SK-N-MC (cell line): Measurements from ENCODE around the gene LCN10.

Experiments used
- EZH2 ChIP-seq: fragments of 200-600 bp; sonication (generic); IDR thresholded peaks from one replicate; pipeline ENCODE4 v1.6.1; 2017; ENCODE audit warnings: antibody characterized with exemption
- POLR2AphosphoS5 ChIP-seq: IDR thresholded peaks from 2 replicates; pipeline ENCODE4 v1.6.1; 2012; ENCODE audit warnings: mild to moderate bottlenecking, low read depth, low read length, borderline replicate concordance

DNA sequence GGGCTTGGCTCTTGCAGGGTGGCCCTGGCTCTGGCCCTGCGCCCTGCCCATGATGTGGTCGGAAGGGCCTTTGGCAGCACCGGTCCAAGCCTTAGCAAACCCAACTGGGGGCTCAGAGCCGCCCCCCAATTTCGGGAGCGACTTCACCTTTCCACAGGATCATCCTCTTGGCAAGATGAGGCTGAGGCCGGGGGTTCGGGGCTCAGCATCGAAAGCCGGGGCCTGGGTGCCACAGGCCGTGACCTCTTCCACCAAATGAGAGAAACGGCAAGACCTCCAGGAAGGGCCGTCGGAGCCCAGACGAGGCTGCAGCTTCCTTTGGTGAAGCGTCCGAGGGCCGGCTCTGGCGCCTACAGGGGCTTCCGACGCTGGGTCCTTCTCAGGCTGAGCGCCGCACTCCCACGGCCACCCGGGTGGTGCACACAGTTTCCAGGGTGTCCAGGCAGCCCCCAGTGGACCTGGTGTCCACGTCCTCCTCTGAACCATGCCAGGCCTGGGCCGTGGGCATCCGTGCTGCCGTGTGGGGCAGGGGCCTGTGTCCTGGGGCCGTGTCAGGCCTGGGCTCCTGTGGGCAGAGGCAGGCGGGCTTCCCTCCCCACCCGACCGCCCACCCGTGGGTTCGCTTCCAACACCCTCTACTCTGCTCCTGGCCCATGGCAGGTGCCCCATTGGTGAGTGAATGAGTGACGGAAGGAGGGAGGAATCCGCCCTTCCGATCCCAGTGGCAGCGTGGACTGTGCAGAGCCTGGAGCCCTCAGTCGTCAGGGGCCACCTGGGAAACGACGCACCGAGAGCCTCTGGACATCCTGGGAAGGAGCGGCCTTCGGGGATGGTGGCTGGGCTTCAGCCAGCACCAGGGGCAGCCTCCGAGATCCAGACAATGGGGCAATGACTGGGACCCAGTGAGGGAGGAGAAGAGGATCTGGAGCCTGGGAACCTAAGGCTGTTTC lies 50.3 kb downstream of the LCN10 start:
- TF ChIP-seq POLR2AphosphoS5 (no peak), EZH2 (no peak)
